GM19324 (cell line): ENCODE measurements around the gene TBC1D5.
"Not testable (repeated sequence)": the region's sequence is repeated elsewhere in the genome, so short reads cannot be mapped to it uniquely, and the experiment has no call there.

Source experiments
- ATAC-seq: cut with Tn5 transposase; IDR thresholded peaks from one replicate; pipeline ENCODE4 v1.9.1; 2021; ENCODE audit warnings: mild to moderate bottlenecking, moderate library complexity; ENCODE audit not compliant: unreplicated experiment, low FRiP score

Gene TBC1D5

DNA sequence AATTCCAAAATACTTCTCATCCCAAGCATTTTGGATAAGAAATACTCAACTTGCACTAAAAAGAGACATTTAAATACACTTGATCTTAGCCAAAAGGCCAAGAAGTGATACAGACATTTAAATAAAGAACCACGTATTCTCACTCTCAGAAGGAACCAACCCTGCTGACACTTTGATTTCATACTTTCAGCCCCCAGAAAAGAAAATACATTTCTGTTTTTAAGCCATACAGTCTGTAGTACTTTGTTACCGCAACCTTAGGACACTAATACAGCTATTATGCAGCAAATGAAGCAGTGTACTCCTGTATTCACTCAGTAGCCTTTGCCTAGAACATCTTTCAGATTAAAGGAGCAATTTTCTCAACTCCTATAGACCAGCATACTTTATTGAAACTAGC, 86.7 kb downstream of the TBC1D5 start:
- peak; percentile 60 for ATAC-seq

DNA sequence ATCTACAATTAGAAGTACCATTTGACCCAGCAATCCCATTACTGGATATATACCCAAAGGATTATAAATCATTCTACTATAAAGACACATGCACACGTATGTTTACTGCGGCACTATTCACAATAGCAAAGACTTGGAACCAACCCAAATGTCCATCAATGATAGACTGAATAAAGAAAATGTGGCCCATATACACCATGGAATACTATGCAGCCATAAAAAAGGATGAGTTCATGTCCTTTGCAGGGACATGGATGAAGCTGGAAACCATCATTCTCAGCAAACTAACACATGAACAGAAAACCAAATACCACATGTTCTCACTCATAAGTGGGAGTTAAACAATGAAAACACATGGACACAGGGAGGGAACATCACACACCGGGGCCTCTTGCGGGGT, 92.7 kb downstream of the TBC1D5 start:
- ATAC-seq = not testable (repeated sequence)

DNA sequence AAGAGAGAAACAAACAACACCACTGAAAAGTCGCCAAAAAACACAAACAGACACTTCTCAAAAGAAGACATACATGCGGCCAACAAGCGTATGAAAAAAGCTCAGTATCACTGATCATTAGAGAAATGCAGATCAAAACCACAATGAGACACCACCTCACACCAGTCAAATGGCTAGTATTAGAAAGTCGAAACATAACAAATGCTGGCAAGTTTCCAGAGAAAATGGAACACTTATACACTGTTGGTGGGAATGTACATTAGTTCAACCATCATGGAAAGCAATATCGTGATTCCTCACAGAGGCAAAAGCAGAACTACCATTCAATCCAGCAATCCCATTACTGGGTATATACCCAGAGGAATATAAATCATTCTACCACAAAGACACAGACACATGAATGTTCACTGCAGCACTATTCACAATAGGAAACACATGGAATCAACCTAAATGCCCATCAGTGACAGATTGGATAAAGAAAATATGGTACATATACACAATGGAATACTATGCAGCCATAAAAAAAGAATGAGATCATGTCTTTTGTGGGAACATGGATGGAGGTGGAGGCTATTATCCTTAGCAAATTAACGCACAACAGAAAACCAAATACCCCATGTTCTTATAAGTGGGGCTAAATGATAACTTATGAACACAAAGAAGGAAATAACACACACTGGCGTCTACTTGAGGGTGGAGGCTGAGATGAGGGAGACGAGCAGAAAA, 93.6 kb downstream of the TBC1D5 start:
- not testable (repeated sequence) for ATAC-seq

DNA sequence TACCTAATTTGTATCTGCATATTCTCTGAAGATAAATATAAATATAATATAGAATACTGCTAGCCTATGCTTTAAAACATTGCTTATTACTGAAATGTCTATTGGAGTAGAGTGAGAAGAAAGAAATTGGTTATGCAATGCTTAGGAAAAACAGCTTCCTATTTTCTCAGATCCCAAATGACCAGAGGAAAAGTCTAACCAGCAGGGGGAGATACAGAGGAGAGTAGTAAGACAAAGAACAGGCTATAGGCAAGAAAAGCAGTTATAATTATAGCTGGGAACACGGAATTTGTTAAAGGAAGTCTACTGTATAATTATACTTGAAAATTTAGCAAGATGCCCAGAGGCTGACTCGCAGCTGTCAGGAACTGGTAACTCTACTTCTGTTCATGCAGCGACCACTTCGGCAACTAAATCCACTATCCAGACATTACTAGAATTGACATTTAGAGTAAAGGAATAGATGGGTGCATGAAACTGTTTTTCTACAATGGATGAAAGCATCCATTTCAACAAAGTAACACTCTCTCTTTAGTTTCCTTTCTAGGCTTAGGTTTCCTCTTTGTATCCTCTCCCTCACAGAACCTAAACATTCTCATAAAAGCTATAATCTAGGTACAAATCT, 97.2 kb downstream of the TBC1D5 start:
- ATAC-seq = no peak

DNA sequence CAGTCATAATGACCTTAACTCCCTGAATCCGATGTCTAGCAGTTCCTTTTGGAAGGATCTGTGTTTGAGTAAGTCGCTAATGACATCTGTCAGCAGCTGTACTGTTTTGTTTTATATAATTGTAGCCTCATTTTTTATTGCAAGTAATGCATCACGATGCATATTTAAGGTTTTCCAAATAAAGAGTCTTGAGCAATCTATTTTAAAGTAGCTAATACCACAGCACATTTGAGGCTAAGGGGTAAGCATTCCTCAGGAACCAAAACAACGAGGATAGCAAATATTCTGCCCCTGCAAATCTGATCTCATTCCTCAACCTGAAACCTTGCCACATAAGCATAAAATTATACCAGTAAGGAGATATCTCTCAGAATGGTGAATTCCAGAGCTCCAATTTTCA, 98.7 kb downstream of the TBC1D5 start:
- ATAC-seq = no peak

DNA sequence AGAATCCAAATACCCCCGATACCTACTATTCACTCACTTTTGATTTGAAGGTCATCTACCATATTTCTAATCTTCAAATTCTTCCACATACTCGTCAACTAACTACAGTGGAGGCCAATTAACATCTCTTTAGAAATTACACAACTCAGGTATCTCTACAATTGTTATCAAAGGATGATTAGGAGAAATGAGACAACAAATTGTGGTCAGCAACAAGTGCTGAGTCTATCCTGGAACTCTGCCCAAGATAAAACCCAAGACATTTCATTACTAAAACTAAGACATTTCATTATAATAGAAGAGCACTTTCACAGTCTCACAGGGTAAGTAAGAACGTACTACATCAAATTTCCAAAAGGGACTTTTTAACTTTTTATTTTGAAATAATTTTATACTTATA, 100.0 kb downstream of the TBC1D5 start:
- no peak for ATAC-seq

DNA sequence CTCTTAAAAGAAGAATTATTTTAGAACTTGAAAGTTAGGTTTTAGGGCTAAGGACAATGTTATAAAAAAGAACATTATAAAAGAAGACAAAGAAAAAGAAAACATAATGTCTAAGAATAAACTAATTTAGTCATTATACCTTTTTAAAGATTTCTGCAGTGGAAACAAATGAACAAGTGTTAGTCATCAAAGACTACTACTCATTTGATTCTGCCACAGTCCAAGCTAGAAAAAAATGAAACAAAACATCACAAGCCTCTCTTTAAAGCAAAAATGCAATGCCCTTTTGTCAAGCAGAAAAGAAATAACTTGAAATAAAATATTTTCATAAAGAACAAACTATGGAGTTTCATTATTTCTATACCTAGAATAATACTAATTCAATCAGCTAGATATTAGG, 102.0 kb downstream of the TBC1D5 start:
- ATAC-seq = no peak

DNA sequence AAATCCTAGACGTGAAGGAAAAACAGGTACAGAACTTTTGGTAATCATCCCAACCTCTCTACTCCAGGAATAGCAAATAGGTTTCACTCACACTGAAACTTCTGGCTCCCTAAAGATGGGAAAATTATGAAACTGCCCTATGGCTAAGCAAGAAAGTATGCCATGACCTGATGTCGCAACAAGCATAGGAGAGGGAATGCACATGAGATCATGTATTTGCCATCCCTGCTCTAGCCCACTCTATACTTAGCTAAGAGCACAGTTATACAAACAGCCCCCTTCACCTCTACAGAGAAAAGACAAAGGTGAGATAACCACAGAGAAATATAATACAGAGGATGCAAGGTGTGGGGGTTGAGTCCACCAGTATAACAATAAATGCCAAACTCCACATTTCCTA, 102.7 kb downstream of the TBC1D5 start:
- no peak for ATAC-seq

DNA sequence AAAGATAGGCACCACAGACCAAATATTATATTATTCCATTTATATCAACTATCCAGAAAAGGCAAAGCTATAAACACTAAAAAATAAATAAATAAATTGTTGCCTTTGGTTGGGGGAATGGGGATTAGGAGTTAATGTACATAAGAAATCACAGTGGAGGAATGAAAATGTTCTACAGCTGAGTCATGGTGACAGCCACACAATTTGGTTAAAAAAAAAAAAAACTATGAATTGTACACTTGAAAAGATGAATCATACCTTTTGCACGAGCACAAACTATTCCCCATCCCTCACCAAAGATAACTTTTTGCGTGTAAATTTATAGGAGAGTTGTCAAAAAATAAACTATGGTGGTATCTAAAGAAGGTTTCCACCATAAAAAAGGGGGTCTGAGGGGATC, 103.2 kb downstream of the TBC1D5 start:
- ATAC-seq = no peak

DNA sequence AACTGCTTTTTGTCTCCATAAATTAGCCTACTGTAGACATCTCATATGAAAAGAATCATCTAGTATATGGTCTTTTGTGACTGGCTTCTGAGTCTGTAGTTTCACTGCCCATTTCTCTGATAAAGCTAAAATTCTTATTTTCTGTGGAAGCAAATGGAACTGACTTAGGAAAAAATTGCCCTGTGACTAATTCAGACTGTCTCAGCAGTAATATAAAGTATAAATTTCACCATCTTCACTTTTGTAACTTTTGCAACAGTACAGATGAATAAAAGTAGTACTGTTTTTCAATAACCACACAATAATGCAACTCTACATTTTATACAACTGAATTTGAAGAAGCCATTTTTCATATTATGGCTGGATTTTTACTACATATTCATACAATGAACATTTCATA, 104.1 kb downstream of the TBC1D5 start:
- ATAC-seq = no peak

DNA sequence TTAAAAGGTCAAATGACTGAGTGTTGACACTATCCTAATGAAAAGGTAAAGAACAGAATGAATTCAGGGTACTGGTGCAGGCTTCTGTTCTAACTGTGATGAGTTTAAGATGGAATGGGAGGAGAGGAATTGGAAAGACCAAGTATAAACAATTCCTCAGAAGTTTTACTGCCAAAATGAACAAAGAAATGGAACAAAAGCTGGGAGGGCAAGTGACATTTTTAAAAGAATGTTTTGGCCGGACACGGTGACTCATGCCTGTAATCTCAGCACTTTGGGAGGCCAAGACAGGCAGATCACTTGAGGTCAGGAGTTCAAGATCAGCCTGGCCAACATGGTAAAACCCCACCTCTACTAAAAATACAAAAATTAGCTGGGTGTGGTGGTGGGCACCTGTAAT, 106.8 kb downstream of the TBC1D5 start:
- not testable (repeated sequence) for ATAC-seq

DNA sequence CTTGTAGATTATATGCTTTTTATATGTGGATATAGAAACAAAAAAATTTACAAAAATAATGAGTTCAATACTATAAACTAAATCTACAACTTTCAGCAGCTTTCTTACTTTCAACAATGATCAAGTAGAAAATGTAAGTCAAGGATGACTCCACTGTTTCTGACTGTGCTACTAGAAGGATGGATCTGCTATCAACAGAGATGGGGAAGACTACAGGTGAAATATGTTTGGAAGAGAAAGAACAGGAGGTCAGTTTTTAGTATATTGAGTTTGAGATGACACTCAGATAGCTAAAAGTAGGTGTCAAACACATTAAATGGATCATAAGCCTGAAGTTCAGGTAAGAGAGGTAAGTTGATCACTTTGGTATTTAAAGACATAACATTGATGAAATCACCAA, 107.5 kb downstream of the TBC1D5 start:
- no peak for ATAC-seq

DNA sequence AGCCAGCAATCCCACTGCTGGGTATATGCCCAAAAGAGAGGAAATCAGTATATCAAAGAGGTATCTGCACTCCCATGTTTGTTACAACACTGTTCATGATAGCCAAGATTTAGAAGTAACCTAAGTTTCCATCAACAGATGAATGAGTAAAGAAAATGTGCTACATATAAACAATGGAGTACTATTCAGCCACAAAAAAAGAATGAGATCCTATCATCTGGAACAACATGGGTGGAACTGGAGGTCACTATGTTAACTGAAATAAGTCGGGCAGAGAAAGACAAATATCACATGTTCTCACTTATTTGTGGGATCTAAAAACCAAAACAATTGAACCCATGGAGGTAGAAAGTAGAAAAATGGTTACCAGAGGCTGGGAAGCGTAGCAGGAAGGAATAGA, 108.2 kb downstream of the TBC1D5 start:
- ATAC-seq = no peak

DNA sequence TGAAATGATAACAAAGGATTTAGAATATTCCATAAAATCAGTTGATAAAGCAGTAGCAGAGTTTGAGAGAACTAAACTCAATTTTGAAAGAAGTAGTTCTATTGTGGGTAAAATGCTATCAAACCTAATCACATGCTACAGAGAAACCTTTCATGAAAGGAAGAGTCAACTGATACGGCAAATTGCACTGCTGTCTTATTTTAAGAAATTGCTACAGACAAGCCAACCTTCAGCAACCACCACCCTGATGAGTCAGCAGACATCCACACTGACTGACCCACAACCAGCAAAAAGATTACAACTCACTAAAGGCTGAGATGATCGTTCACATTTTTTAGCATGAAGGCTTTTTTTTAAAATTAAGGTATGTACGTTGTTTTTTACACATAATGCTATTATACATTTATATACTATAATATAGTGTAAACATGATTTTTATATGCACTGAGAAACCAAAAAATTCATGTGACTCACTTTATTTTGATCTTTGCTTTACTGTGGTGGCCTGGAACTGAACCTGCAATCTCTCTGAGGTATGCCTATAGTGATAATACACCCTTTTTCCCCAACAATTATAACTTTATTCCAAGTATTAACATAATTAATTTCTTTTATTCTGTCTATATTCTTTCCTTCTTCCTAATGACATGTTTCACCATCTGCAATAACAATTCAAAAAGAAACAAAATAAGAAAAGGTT, 109.9 kb downstream of the TBC1D5 start:
- no peak for ATAC-seq

DNA sequence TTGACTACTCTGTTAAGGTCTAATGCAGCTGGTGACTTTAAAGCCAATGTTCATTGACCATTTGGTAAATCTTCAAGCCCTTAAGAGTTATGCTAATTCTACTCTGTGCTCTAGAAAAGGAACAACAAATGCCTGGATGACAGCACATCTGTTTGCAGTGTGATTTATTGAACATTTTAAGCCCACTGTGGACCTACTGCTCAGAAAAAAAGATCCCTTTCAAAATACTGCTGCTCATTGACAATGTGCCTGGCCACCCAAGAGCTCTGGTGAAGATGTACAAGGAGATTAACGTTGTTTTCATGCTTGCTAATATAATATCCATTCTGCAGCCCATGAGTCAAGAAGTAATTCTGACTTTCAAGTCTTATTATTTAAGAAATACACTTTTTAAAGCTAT, 110.8 kb downstream of the TBC1D5 start:
- no peak for ATAC-seq

DNA sequence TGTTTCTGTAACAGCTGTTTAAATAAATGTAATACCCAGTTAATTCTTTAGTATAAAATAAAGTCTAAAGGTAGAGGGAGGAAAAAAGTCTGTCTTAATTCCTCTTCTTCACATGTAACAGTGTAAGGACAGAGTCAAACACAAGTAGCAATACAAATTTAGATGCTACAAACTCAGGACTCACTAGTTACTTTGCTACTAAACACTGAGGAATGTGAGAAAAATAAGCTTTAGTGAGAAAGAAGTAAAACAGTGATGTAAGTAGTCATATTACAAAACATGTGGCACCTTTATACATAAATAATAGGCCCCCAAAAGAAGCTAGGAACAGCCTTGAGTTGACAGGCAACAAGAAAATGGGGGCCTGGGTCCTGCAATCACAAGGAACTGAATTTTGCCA, 113.0 kb downstream of the TBC1D5 start:
- no peak for ATAC-seq

DNA sequence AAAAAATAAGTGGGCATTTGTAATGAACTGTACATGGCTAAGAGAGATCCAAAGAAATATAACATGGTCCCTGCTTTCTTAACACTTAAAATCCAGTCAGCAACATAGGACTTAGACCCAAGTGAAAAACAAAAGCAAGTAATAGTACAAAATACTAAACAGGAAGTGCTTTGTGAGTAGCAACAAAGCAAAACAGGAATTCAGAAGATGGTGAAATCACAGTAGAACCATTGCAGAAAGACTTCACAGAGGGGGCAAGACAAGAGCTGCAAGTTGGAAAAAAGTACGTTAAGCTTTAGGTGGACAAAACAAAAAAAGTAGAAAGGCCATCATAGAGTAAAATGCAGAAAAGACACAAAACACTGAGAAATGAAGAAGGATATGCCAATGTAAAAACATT, 116.0 kb downstream of the TBC1D5 start:
- ATAC-seq = no peak

DNA sequence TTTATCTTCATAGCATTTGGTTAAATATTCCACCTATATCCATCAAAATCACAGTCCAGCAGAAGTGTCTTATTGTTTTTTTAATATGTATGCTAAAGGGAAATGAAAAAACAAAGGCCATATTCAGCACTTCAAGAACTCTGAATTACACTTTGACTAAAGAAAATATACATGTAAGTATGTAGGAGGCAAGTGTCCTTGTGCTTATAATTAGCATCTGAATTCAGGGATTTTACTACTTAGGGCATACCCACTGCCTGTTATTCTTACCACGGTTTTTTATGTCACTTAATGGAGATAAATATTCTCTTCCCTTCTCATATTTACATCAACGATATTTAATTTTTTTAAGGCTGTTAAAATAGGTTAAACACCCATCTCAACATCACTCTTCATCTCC, 117.3 kb downstream of the TBC1D5 start:
- ATAC-seq = no peak

DNA sequence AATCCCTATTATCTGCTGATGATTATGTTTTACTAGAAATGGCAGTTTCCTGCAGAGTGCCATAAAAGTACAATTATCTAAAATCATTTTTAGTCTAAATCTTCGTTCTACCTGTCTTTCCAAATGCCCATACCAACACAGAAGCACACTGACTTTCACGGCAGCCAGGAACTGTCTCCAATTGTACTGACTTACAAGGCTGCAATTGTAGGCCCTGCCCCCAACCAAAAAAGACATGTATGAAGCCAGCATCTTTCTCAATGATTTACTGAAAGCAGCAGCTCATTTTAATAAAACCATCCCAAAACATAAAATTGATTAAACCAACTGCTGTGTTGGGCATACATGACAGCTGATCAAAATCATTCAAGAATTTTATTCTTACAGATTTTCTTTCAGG, 119.0 kb downstream of the TBC1D5 start:
- ATAC-seq = no peak

DNA sequence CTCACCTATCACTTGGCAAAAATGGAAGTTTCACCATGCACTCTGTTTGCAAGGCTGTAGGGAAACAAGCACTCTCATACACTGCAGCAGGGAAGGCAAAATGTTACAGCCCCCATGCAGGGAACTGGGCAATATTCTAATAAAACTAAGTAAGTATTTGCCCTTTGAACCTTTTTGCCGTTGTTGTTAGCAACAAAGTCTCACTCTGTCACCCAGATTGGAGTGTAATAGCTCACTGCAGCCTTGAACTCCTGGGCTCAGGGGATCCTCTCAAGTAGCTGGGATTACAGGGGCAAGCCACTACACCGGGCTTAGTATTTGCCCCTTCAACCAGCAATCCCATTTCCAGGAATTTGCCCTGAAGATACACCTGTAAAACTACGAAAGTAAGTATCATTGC, 122.5 kb downstream of the TBC1D5 start:
- ATAC-seq = no peak

DNA sequence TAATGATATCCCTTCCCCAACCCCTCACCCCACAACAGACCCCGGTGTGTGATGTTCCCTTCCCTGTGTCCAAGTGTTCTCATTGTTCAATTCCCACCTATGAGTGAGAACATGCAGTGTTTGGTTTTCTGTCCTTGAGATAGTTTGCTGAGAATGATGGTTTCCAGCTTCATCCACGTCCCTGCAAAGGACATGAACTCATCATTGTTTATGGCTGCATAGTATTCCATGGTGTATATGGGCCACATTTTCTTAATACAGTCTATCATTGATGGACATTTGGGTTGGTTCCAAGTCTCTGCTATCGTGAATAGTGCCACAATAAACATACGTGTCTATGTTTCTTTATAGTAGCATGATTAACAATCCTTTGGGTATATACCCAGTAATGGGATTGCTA, 129.4 kb downstream of the TBC1D5 start:
- ATAC-seq = not testable (repeated sequence)

DNA sequence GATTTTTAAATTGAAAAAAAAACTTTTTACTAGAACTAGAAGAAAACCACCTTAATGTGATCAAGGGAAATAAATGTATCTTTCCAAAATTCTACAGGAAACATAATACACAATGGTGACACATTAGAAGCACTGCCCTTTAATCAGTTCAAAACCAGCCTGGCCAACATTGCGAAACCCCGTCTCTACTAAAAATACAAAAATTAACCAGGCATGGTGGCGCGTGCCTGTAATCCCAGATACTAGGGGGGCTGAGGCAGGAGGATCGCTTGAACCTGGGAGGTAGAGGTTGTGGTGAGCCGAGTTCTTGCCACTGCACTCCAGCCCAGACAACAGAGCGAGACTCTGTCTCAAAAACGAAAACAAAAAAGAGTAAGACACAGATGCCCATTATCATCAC, 134.5 kb downstream of the TBC1D5 start:
- no peak for ATAC-seq
